NCI-H748 (cell line): Measurements from ENCODE around the gene DNHD1.

Experiments
- DNase-seq: peaks from one replicate; lab custom pipeline; 2025; ENCODE audit not compliant: unreplicated experiment; lab: John Stamatoyannopoulos, UW

Gene DNHD1, protein sequence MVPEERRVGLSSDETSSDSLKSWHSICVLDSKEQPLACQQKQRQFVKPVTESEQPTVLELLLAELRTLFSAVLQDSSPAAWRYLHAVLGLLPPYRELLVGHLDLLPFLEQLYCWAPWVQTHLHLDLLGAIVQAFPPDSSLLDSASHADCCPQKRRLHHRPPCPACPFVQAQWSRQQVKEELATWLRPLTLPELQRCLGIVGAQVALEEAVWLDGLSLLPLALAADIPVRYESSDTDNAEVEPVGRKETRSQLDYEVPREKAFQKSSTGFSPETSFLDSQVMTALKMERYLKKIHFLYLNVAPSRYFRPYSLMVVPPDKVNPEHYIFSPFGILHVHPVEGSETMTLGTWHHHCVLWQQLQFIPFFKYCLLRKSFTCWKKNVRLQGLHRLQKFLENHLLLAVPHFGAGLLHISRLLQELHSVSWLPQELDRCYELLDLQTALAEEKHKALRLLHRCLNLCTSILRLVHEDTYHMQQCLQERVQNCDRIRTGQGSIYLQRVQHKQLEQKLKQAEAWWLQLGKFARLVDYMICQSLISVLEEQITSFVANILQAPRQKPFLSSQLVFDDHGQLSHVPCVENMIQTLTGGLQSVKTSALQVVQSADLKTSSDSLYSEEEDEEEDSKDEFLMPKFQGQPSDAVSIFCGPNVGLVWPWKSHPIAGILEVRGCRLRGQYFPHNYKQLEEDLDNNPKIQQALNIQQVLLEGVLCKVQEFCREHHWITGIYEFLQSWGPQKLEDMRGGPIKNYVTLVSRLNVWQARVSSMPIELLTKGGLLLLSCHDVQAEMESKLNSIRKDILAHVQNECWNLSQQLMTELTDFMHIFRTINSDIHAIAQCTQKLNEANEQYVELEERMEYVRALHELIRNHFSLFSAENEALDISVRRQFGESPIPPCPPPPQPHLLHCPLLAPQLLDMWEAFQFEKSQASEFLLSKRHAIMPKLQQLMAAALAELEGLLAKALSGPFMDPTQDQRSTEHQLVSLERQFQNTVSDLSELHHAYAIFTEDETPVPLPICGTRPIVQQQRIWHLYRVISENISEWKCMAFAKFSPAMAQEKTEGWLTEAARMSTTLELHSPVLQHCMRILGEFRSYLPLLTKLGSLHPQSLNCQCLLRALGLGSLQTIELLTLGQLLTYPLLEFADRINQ (N-terminal part only)

DNA sequence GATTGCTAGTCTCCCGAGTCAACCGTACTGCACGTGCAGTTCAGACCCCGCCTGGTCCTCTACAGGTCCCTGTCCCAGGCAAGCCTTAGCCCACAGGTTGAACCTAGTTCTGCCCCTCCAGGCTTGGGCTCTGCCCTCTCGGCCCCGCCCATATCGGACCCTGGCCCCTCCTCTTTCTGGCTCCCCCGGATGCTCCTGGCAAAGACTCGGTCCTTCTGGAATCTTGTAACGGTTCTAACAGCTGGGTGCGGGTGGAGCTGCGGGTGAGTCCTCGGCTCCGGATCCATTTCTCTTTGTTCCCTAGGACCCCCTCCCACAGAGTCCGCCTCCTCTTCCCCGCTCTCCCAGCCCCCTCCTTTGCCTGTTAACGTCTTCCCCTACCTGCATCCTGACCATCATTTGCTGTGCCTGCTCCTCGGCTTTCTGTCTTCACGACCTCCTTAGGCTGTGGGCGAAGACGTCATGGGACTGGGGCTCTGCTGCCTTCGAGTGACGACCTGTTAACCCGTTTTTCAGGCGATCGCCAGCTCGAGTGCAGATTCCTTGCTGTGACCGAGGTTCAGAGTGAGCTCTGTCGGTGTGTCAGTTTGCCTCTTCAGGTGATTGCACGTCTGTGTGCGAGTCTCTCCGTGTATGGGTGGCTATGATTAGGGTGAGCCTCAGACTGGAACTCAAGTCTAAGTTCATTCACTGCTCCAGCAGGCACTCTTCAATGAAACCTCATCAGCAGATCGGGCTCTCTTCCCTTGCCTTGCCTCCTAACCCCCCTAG is at the start of gene DNHD1:
Gene DNHD1, plus strand, starts transcription at position 212 of the 771 bp plus-strand sequence. CDS start 936 bp downstream, outside the sequence.
- no peak for DNase-seq

DNA sequence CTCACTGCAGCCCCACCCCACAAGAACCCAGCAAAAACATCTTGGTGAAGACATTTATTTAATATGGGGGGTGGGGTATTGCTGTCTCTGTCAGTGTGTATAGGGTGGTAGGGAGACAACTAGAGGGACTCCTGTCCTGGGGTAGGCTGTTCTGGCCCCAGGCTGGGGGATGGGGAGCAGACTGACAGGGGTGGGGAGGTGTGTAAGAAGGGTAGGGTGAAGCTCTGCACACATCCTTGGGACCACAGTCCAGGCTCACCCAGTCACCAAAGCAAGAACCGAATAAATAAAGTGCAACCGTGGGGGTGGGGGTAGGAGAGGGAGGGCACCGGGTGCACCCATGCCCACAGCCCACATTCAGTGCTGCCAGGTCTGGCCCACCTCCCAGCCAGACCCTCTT is 48.5 kb upstream of the DNHD1 start:
- no peak for DNase-seq

DNA sequence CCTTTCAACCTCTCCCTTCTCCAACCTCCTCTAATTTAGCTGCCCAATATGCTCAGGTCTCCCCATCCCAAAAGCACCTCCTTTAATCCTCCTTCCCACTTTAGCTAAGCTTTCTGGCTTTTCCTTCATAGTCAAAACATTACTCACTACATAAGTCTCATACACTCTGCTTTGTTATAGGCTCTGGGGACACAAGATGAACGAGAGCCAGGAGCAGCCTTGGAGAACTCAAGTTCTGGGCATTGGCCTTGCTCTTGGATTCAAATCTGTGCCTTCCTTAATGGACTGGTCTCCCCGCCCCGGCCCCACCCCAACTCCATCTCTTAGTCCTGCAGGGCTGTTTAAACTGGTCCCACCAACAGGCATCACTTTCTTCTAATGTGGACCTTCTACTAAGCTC is 44.9 kb upstream of the DNHD1 start:
- no peak for DNase-seq

DNA sequence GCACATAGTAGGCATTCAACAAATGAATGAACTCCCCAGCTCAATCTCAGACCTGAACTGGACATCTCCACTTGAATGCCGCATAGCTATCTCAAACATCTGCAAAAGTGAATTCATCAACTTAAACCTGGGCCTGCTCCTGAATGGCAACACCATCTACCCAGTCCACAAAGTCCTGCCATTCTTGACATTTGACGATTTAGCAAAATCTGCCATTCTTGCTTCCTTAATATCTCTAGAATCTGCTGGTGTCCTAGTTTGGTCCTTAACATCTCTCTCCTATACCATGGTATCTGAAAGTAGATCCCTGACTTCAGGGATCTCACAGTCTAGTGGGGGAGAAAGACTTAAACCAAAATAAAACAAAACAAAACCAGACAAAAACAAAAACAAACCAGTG is 43.9 kb upstream of the DNHD1 start:
- DNase-seq = no peak

DNA sequence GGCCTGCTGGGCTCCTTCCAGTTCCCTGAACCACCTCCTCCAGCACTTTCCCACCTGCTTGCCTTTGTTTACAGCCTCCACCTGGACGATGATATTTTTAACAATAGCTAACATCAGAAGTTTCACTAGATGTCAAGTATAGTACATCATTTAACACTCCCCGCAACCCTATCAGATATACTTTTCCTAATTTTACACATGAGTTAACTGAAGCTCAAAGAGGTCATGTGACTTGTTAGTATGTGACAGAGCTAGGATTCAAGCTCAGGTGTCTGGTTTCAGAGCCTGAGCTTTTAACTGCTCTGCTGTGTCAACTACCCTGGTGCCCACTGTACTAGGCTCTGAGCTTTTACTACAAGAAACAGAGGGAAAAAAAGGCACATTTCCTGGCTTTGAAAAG is 42.0 kb upstream of the DNHD1 start:
- no peak for DNase-seq

DNA sequence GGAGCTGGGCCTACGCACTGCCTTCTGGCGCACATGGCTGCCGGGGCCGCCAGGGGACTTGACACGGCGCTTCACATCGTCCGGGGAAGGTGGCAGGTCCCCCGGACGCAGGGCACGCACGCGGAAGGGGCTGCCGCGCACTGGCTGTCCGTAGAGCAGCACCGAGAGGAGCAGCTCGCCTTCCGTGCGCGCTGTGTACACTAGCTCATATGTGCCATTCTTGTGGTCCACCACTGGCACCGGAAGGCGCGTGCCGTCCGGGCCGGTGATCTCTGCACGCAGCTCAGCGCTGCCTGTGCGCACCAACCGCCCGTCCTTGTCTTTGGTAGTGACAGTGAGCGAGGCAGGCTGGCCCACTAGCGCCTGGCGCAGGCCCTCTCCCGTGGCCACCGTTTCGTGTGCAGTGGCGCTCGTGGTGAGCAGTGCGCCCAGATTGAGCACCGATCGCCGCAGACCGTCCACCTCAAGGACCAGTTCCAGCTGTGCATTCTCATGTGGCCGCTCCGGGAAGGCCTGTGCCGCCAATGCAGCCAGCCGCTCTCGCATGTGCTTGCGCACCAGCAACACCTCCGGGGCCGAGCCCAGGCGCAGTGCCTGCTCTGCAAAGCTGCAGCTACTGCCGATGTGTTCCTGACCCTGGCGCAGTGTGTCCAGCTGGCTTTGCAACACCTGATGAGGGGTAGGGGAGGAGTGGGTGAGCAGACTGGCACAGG is 40.6 kb upstream of the DNHD1 start:
- DNase-seq = no peak

DNA sequence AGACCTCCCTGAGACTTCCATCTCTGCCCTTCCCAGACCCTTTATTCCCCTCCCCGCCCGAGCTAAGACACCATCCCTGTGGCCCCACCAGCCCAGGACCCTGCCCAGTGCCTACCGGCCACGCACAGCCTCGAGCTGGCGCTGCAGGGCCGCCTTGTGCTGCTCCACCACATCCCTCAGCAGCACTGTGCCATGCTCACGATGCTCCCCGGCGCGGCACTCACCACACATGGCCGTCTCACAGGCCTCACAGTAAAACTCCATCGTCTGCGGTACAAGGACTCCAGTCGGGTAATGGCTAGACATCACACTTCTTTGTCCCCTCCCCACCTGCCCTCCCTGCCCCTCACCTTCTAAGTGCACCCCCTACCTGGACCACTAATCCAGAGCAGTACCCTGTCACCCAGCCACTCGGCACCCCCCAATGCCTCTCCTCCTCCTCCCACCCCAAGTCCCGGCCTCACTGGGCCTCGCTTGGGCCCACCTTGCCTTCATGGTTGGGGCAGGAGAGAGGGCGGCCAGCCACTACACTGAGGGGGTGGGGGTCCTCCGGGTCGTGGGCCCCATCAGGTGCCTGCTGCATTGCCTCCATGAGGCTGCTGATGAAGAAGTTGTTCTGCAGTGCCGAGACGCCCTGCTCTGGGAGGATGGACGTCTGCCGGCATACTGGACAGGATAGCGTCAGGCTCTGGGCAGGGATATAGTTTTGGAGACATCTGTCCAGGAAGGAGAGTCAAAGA is 39.3 kb upstream of the DNHD1 start:
- no peak for DNase-seq

DNA sequence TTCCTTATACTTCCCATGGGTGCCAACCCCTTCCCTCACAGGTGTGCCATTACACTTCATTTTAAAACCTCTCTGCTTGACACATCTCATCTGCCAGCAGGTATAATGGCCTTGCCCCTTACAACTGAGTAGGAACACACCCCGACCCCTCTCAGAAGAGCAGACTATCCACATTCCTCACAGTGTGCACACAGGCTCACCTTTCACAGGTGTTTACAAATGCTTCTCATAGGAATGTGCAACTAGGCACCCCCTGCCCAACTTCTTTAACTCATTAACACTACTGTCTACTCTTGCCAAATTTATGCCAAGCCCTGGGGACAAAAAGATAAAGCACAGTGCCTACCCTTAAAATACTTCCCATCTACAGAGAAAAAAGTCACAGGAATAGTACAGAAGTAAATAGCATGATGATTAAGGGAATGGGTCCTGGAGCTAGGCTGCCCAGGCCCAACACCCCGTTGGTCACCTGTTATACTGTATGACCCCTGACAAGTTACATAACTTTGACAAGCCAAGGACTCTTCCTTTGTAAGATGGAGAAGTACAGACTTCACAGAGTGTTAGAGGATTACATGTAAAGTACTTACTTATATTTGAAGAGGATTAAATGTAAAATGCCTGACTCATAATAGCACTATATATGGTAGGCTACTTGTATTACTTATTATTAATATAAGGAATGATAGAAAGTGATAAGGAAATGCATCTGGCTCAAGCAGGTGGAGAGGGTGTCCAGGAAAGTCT is 38.6 kb upstream of the DNHD1 start:
- no peak for DNase-seq

DNA sequence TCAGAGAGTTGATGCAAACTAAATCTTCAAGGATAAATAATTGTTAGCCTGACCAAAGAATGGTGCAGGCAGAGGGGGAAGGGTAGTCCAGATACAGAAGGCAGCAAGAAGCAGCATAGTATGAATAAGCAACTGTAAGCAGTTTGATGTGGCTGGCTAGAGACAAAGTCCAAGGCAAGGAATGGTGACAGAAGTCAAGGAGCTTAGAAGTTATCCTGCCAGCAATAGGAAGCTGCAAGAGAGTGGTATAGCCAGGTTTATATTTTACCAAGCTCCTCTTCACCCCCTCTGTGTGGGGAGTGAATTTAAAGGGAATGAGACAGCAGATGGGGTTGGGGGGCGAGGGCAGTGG is 38.0 kb upstream of the DNHD1 start:
- no peak for DNase-seq

DNA sequence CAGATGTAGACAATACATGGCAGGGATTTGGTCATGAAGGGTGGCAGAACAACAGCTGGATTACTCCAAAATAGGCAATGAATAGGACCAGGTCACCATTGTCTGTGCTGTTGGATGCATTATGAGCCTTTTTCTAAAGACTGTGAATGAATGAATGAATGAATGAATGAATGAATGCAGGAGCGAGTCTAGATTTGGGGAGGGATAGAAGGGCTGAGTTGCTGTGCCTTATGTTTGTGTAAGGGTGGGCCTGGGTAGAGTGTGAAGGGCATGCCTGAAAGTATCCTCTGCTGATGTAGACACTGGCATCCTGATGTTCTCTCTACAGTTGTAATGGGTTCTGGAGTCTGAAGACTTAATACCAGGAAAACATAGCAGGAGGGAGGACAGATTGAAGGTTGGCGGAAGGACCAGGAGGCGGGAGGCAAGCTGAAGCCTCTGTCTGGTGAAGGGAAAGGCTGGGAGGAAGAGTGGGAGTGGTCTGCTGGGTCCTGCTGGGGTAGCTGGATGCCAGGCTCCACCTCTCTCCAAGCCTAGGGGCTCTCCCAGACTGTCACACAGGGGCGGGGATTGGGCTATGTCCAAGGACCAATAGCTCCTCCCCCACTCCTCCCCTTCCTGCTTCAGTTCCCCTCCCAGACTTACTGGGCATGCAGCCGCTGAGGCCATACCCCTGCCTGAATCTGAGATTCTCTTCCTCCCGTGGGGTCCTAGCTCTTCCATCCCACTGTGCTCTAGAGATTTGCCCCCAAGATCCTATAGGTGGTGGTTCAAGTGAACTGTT is 28.2 kb upstream of the DNHD1 start:
- DNase-seq = peak; percentile 90

DNA sequence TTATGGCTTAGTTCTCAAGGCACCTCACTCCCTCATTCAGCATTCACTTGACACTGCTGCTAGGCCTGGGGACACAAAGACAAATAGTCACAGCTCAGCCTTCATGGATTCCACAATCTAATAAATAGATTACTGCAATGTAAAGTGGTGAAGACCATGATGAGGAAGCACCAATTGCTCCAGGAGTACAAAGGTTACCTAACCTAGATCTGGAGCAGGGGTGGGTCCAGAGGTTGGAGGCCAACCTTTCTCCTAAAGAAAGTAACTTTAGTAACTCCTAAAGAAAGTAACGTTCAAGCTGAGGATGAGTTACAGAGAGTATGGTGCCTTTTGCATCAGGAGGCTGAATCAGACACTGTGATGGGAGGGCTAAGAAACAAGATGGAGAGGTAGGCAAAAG is 27.5 kb upstream of the DNHD1 start:
- DNase-seq = no peak

DNA sequence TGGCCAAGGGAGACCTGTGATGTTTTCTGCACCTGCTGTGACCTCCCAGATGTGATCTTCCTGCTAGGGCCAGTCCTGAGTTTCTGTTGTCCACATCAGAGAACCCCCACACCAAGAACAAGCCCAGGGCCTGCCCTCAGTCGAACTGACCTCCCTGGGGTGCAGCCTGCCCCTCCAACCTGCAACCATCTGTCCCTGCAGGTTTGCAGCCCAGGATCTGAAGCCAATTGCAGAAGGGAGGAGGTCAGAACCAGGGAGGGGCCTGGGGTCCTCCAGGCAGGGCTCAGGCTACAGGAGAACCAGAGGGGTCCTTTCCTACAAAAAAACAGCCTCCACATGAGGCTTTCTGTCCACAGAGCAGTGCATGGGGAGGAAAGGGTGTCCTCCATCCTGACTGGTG is 24.1 kb upstream of the DNHD1 start:
- DNase-seq = no peak

DNA sequence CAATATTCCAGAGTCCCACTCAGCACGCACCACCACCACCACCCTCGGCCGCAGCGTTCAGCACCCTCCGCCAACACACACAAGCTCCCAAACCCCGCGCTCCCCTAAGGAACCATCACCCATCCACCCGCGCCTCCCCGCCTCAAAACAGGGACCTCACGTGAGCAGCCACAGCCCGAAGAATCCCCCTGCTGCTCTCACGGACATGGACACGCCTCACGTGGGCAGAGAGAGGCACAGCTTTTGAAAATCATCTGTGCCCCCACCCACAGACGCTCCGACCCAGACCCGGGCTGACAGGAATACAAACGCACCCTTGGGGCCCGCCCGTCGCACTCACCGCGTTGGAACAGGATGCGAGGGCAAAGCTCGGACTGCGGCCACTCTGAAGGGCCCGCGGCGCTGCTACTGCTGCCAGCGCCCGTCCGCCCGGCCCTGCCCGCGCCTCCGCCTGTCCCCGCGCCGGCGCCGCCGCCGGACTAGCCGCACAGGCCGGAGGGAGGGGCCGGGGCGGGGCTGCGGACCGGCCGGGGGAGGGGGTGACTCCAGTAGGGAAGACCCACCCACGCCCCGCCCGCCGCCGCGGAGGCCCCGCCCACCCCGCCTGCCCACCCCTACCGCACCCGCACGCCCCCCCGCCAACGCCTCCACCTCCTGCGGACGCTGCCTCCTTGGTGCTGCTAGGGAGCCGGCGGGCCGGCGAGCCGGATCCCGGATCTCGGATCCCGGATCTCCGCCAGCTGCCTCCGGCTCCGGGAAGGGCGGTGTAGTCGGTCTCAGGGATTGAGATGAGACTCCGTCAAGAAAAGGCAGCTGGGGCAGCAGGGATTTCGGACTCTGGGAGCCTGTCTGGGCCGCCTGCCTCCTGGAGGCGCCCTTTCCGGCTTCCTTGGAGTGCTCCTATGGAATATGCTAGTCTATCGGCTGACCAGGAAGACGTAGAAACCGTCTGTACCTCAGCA is 23.3 kb upstream of the DNHD1 start, which contains the start of gene TRIM3:
Gene TRIM3, minus strand, starts transcription at position 491 of the 962 bp plus-strand sequence. CDS start 8,246 bp downstream, outside the sequence.
- DNase-seq = peak; percentile 90

DNA sequence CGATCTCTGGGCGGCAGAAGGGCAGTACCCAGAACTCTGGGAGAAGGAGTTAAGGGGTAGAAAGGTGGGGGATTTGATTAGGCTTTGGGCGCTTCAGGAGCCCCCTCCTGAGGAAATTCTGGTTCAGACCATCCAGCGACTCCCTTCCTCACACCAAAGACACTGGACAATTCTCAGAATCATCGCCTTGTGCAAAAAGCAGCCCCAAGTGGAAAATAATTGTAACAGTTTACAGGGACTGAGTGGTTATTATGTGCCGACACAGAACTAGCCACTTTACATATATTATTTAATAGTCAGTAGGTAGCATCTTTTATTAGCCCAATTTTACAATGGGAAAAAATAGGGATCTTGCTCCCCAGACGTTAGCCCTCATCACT is 22.7 kb upstream of the DNHD1 start:
- no peak for DNase-seq

DNA sequence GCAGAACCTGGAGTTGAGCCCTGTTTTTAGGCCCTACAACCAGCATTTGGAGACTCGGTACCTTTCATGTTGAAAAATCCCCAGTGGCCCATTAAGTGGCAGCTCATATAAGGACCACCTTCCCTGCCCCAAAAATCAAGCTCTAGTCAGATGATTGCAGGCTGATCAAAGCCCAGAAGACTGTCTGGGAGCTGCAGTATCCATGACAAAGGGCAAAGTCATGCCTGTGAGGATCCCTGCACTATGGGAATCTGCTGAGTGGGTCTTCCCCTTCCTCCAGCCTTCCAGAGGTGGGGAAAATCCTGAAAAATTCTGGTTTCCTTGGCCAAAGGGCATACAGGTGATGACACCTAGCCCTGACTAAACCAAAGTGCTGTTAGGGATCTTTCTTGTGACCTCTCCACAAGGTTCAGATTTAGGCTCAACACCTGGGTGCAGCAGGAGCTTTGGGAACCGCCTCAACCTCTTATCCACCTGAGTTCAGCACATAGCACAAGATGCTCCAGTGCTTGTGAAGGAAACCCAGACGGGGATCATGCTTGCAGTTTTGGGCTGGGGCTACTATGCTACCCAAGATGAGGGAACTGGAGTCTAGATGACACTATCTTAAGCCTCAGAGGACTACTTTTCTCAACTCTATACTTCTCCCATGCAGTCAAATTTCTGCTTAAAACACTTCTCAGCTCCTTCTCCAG is 22.1 kb upstream of the DNHD1 start:
- no peak for DNase-seq

DNA sequence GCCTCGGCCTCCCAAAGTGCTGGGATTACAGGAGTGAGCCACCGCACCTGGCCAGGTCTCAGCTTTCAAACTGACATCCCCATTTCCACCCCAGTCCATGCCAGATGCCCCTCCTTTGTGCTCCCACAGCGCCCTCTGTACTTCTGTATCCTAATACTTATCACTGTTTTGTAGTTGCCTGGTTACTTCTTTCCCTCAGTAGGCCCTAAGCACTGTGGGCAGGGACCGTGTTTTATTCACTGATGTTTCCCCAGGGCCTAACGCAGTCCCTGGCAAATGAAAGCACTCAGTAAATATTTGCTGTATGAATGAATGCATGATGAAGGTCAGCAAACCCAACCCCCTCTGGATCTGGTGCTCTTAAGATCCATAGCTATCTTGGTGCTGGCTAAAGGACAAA is 21.1 kb upstream of the DNHD1 start:
- DNase-seq = peak; percentile 63
